Measurements from ENCODE around the gene YIPF7.

The YIPF7 gene

GRCh38 chr4:44632733-44633132 is 18.7 kb downstream of the YIPF7 start:
- TF ChIP-seq CTCF (conservative IDR thresholded peaks at IDR 0.05; ENCODE audit: low read depth) = no peak
- H3K27ac ChIP-seq = no peak overlapping the region
- POLR2A ChIA-PET (ENCODE audit: low non-redundant PET) = no interaction called here
- no peak for DNase-seq (ENCODE audit: low spot score)
- CTCF ChIA-PET = interaction anchor here (0.6 kb wide), 1 partner anchor 1428 kb away, joined by 3 read pairs; no protein-coding TSS in a partner anchor

- POLR2A ChIA-PET (ENCODE audit: low non-redundant PET) = no interaction called here
- DNase-seq (ENCODE audit: low spot score) = no peak
Observed at GRCh38 chr4:44632089-44632488, 19.3 kb downstream of the YIPF7 start.

DNA sequence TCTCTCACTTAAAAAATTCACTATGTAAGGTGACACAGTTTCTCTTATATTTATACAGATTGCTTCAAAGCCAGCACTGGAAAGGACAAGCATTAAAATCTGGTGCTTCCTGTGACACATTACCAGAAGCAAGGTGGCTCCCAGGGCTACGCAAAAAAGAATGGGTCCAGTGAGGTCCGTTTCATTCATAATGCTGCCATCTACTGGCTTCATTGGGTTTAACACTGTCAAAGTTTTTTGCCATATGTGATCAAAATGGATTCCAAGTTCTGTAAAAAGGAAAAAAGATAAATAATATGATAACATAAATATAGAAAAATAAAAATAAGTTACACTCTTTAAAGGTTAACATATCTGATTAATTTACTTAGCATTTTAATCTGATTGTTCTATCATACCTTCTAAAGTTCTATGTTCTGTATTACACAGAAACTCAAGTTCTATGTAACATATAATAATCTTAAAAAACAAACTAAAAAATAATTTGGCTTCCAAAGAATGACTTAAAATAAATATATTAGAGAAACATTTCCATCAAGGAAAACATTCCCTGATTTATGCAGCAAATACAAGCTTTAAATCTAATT is 22.1 kb downstream of the YIPF7 start:
- CTCF ChIA-PET = interaction anchor here (0.7 to 0.9 kb wide), 4 partner anchors 17 to 1430 kb away, joined by 3 to 6 read pairs (median 4); partner anchors contain the start of gene KCTD8

More at GRCh38 chr4:44632089-44632488, 19.3 kb downstream of the YIPF7 start:
- CTCF ChIA-PET = interaction anchor here (0.6 to 0.7 kb wide), 2 partner anchors 1427 to 1702 kb away, joined by 3 read pairs; no protein-coding TSS in a partner anchor
- H3K27ac ChIP-seq = no peak overlapping the region
- TF ChIP-seq CTCF (conservative IDR thresholded peaks at IDR 0.05; ENCODE audit: low read depth) = peak; percentile 39

DNA sequence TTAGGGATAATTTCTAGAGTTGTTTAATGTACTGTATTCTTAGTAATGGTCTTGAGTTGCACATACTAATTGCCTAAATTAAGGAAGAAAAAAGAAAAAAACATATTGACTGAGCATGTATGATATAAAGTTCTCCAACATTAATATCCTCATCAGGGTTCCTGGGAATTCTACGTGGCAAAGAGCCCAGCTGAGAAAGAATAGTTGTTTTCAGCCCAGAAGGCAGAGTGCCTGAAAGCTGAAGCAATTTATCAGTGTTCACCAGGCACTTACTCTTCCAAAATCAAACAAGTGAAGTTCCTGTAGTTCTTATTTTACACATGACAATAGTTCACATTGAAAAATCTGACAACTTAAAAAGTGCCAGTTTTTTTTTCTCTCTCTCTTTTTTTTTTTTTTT is 27.7 kb downstream of the YIPF7 start:
- H3K27ac ChIP-seq = no peak overlapping the region
- TF ChIP-seq CTCF (conservative IDR thresholded peaks at IDR 0.05; ENCODE audit: low read depth) = no peak
- ChIA-PET CTCF (interaction anchor here (0.6 to 0.7 kb wide), 2 partner anchors 178 to 1629 kb away, joined by 3 to 5 read pairs; no protein-coding TSS in a partner anchor), POLR2A (ENCODE audit: low non-redundant PET) (no interaction called here)
- DNase-seq (ENCODE audit: low spot score) = no peak

More for the DNA sequence above, 22.1 kb downstream of the YIPF7 start:
- H3K27ac ChIP-seq = no peak overlapping the region
- DNase-seq (ENCODE audit: low spot score) = peak; percentile 46
- POLR2A ChIA-PET (ENCODE audit: low non-redundant PET) = no interaction called here
- peak; percentile 77 for TF ChIP-seq CTCF (conservative IDR thresholded peaks at IDR 0.05; ENCODE audit: low read depth)

GRCh38 chr4:44616621-44617020 is 34.8 kb downstream of the YIPF7 start:
- DNase-seq (ENCODE audit: low spot score) = no peak
- H3K27ac ChIP-seq = no peak overlapping the region
- no peak for TF ChIP-seq CTCF (conservative IDR thresholded peaks at IDR 0.05; ENCODE audit: low read depth)
- CTCF ChIA-PET = no interaction called here
- POLR2A ChIA-PET (ENCODE audit: low non-redundant PET) = no interaction called here

GRCh38 chr4:44583393-44583792 is 68.0 kb downstream of the YIPF7 start:
- H3K27ac ChIP-seq = no peak overlapping the region
- ChIA-PET POLR2A (ENCODE audit: low non-redundant PET) (no interaction called here), CTCF (no interaction called here)
- no peak for TF ChIP-seq CTCF (conservative IDR thresholded peaks at IDR 0.05; ENCODE audit: low read depth)
- DNase-seq (ENCODE audit: low spot score) = no peak
